Vagina (tissue), 1 donor: ENCODE measurements around the gene PARP2. TPM values are rescaled to one million over a fixed set of nuclear protein-coding genes. Genes with fewer than 3 reads are reported as not detected.

Experiments used
- small RNA-seq: library from RNA; depleted of rRNA; stranded (forward); fragments of <200 nt; gene quantifications from one replicate; pipeline ENCODE3, GENCODE V24; 2016
- total RNA-seq: library from RNA; depleted of rRNA; stranded (reverse); fragments of >200 nt; gene quantifications from one replicate; pipeline ENCODE4 v1.2.3, GENCODE V29; 2016

Gene PARP2
- total RNA-seq, 1 donor from 2014 or later = 5.9 TPM

Small RNA genes within 50 kb of the gene (small RNA-seq; reads per million reads assigned to genes)
- gene SNORA79B (not detected), gene SNORD126 (418 reads per million, percentile 98 among the genes with 10 or more reads in this experiment)

Other genes with a start within 250 kb of the PARP2 start
- not detected for gene OR4K17, start 232.9 kb upstream of the PARP2 start, total RNA-seq
- not detected for gene OR4N5, start 204.8 kb upstream of the PARP2 start, total RNA-seq
- not detected for gene OR11G2, start 152.7 kb upstream of the PARP2 start, total RNA-seq
- not detected for gene OR11H6, start 119.9 kb upstream of the PARP2 start, total RNA-seq
- gene OR11H7, start 114.7 kb upstream of the PARP2 start, total RNA-seq = not detected
- gene OR11H4, start 104.3 kb upstream of the PARP2 start, total RNA-seq = not detected
- gene TTC5, start 37.7 kb upstream of the PARP2 start, total RNA-seq = 10.8 TPM
- 38.5 TPM for gene CCNB1IP1, start 10.4 kb upstream of the PARP2 start, total RNA-seq
- gene TEP1, start 69.9 kb downstream of the PARP2 start, total RNA-seq = 24.6 TPM
- 1.2 TPM for gene KLHL33, start 92.5 kb downstream of the PARP2 start, total RNA-seq
- 60.9 TPM for gene OSGEP, start 111.2 kb downstream of the PARP2 start, total RNA-seq
- 95.5 TPM for gene APEX1, start 111.6 kb downstream of the PARP2 start, total RNA-seq
- 24.1 TPM for gene PIP4P1, start 117.8 kb downstream of the PARP2 start, total RNA-seq
- 64.6 TPM for gene PNP, start 125.8 kb downstream of the PARP2 start, total RNA-seq
- gene RNASE10, start 161.9 kb downstream of the PARP2 start, total RNA-seq = not detected
- not detected for gene RNASE9, start 217.4 kb downstream of the PARP2 start, total RNA-seq
- not detected for gene RNASE11, start 244.4 kb downstream of the PARP2 start, total RNA-seq
- gene RNASE12, start 247.7 kb downstream of the PARP2 start, total RNA-seq = not detected